NCI-H1436 treated with DMSO at 0.1 percent for 48 hours (cell line): ENCODE results near the gene FGL2.
"Not testable (repeated sequence)": the region's sequence is repeated elsewhere in the genome, so short reads cannot be mapped to it uniquely, and the experiment has no call there.

Source experiments
- DNase-seq: peaks from one replicate; lab custom pipeline; 2025; lab: John Stamatoyannopoulos, UW

FGL2 gene

DNA sequence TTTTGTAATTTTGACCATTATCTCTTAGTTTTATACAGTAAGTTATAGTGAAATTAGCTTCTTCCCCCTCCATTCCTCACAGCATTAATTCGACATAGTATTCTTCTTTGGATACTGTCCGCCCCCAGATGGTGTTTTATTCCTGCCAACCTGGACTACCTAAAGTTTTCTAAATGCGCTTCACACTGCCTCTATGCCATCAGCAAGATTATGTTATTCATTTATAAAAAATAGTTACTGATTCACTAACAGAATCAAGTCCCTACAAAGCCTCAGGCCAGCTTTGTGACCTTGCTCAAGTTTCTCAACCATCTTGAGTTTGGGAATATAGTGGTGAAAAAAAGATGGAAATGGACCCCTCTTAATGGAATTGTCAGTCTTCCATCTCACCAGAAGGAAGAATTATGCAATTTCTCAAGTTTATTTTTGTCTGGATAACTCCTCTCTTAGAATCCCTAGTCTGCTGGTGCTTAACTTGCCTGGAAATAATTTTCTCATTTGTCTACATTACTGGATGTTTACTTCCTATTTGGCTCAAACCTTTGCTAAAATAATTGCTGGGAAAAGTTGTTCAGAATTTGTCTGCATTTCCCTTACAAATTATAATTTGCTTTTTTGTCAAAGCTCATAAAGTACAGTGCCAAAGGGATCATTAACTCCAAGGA, 16.7 kb upstream of the FGL2 start:
- no peak for DNase-seq

GRCh38 chr7:77209479-77210139, 10.0 kb upstream of the FGL2 start:
- DNase-seq: no peak

- no peak for DNase-seq
Measured at GRCh38 chr7:77208416-77208815, 8.8 kb upstream of the FGL2 start.

- no peak for DNase-seq
Measured at GRCh38 chr7:77205706-77206105, 6.1 kb upstream of the FGL2 start.

- DNase-seq: no peak
Measured at GRCh38 chr7:77202481-77202976, 2.9 kb upstream of the FGL2 start.

GRCh38 chr7:77200542-77200941, 923 bp upstream of the FGL2 start:
- DNase-seq: no peak

DNA sequence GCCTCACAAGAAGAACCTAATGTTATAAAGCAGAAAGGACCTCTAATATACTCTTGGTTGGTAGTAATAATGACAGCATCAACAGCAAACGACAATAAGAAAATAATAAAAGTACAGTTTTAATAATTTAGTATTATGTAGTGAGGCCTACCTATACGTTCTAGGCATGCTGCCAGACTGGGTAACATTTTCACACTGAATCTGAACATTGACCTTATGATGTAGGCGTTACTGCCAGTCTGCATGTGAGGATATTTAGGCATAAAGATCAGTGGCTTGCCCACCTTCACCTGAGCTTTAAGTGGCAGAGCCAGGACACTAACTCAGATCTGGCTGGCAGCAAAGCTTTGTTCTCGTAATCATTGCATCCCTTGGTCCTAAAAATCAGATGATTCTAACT, 2.5 kb downstream of the FGL2 start:
- no peak for DNase-seq

- no peak for DNase-seq
Measured at GRCh38 chr7:77188731-77189437, 10.7 kb downstream of the FGL2 start.

GRCh38 chr7:77185866-77186265, 13.8 kb downstream of the FGL2 start:
- no peak for DNase-seq

DNA sequence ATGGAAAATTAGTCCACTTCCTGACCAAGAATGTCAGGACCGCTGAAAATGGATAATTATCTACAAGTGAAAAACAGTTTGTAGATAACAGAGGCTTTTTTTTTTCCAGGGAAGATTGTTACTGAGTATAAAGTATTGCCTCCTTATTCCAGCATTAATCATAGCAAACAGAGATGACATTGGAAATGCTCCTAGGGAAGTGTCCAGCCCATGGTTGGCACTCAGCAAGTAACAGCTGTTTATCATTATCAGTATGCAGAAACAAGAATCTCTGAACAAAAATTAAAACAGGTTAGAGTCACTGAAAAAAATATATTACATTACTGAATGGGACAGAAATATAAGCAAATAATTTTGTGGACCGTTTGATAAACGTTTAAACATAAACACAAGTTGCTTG, 14.6 kb downstream of the FGL2 start:
- DNase-seq: no peak

- no peak for DNase-seq
Measured at GRCh38 chr7:77184463-77184862, 15.2 kb downstream of the FGL2 start.

DNA sequence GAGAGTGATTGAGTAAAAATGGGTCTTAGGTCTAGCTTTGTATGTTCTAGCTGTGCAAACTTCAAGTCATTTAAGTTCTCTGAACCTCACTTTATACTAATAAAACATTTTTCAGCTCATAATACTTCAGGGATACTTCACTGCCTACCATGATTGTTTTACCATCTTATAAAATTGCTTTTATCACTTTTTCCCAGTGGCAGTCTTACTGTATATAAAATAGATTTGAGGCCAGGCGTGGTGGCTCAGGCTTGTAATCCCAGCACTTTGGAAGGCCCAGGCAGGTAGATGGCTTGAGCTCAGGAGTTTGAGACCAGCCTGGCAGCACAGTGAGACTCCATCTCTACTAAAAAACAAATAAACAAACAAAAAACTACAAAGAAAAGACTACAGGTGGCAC, 17.4 kb downstream of the FGL2 start:
- no peak for DNase-seq

DNA sequence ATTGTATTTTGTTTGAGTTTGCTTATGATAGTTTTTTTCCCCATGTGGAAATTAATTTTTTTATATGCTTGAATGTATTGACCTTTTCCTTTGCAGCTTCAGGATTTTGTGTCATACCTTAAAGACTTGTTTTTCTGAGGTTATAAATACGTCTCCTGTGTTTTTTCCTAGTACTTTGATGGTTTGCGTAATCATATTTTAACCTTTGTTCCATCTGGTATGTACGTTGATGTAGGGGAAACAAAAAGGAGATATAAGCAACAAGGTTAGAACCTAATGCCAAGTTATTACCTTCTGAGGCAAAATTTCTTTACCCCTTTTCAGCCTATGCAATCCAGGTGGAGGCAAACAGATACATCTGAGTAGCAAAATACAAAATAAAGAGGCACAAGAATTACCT, 17.9 kb downstream of the FGL2 start:
- DNase-seq: no peak

DNA sequence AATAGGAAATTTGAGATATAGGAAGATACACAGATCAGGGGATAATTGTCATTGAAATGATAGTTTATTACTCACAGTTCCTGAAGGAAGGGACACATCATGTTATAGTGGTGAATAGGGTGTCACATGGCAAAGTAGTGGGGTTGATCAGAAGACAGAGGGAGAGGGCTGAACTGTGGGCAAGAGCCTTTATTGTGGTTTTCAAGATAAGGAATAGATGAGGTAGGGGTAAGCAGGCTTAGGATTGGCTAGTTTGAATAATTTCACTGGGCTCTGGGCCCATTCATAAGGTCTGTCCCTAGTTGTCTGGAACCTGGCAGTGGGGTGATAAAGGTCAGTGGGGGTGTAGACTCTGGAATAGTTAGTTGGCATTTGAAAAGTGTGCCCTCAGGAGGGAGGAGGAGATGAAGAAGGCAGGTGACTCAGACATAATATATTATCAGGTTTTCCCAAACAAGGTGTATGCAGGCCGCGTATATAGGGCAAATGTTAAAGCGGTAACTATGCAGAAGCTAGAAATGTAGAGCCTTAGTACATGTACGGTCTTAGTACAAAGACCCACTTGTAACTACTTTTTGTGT, 18.5 kb downstream of the FGL2 start:
- DNase-seq: no peak

- DNase-seq: not testable (repeated sequence)
Measured at GRCh38 chr7:77178024-77178423, 21.6 kb downstream of the FGL2 start.

- not testable (repeated sequence) for DNase-seq
Measured at GRCh38 chr7:77177321-77177904, 22.2 kb downstream of the FGL2 start.

GRCh38 chr7:77175274-77175800, 24.3 kb downstream of the FGL2 start:
- not testable (repeated sequence) for DNase-seq

DNA sequence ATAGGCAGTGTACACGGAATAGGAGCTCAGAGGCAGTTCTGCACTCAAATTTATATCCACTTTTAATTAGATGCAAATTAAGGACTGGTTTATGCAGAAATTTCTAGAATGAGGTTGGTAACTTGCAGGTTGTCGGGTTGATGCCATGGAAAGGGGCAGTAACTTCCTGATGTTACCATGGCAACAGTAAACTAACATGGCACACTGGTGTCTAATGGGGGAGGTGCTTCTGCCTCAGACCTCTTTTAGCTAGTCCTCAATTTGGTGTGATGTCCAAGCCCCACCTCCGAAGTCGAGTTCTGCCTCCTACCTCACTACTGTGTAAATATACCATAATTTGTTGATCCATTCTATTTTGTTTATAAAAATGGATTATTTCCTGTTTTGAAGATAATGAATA, 25.2 kb downstream of the FGL2 start:
- not testable (repeated sequence) for DNase-seq

- not testable (repeated sequence) for DNase-seq
Measured at GRCh38 chr7:77172437-77173172, 27.0 kb downstream of the FGL2 start.

DNA sequence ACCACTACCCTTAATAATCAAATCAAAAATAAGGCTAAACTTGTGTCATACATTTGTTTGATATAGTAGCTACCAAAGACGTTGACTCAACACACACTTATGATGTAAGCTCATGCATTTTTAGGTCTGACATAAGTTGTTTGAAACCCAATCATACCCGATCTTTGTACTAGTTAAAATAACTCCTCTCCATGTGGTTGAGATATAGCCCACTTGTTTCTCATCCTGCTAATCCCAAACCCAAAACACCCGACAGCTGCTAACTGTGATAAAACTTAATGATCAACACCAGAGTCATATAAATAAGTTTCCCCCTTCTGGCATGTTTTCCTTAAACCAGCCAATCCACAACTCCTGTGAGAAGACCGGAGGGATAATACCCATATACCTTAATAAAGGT, 28.5 kb downstream of the FGL2 start:
- not testable (repeated sequence) for DNase-seq

DNA sequence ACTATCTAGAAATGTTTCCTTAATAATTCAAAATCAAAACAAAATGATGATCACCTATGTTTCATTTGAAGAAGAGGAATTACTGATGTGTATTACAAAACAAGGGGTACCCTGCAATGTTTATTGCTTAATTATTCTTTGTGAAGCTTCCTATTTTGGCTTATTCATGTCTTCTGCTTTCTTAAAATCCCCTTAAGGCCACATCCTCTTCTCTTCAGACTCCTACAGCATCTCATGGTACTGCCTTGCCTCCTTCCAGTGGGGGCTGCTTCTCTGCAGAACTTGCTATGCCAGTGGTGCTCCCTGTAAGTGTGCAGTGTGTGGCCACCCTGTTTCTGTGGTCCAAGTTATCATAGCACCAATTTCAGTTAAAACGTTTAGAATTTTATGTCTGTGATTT, 42.2 kb downstream of the FGL2 start:
- no peak for DNase-seq
